A549 (cell line): ENCODE results near the gene KRTAP9-9. TPM values are rescaled to one million over a fixed set of nuclear protein-coding genes. Genes with fewer than 3 reads are reported as not detected.
"Not testable (repeated sequence)": the region's sequence is repeated elsewhere in the genome, so short reads cannot be mapped to it uniquely, and the experiment has no call there.

Experiments used
- ATAC-seq, 2 experiments: fragments of 200-7000 bp in 1 of 2; fragments of >200 bp in 1 of 2; cut with Nextera tagmentation in 1 of 2; cut with Tn5 transposase in 1 of 2; 3 replicates each; pipeline versions ENCODE4 v1.8.0 to v1.9.1; 2018 to 2020; ENCODE audit warnings: mild to moderate bottlenecking in 1 of 2, moderate library complexity in 1 of 2
- CTCF ChIA-PET: fragments of 300-600 bp; sonication (Branson Sonifier 250); formaldehyde crosslinking; extraction: SDS; loops from one replicate; lab custom pipeline; 2021; ENCODE audit warnings: antibody characterized with exemption, inconsistent platforms; lab: Yijun Ruan, JAX
- POLR2A ChIA-PET: fragments of 350-600 bp; formaldehyde crosslinking; extraction: SDS; loops from one replicate; lab custom pipeline; 2021; ENCODE audit warnings: antibody characterized with exemption, inconsistent platforms; lab: Yijun Ruan, JAX
- DNase-seq, 2 experiments: peaks; one replicate each; pipeline versions ENCODE4 v3.0.0 to v3.0.0-alpha.2; 2011 to 2016; ENCODE audit warnings: low read depth in 1 of 2, low spot score in 1 of 2
- FAIRE-seq: peaks from 2 replicates; lab custom pipeline; 2011; peaks lifted over from hg19 to GRCh38; lab: Jason Lieb, UNC
- H3K27ac ChIP-seq, 2 experiments: fragments of >200 bp; sonication (Bioruptor Twin); formaldehyde crosslinking; 3 replicates each; pipeline ENCODE4 v1.5.1; 2016 to 2017
- H3K4me1 ChIP-seq: fragments of >200 bp; sonication (Bioruptor Twin); formaldehyde crosslinking; 3 replicates; pipeline ENCODE4 v1.6.1; 2016
- H3K4me2 ChIP-seq: fragments of >200 bp; sonication (Bioruptor Twin); formaldehyde crosslinking; 3 replicates; pipeline ENCODE4 v1.6.1; 2016
- H3K4me3 ChIP-seq: fragments of >200 bp; sonication (Bioruptor Twin); formaldehyde crosslinking; 3 replicates; pipeline ENCODE4 v1.5.1; 2016
- H3K9me3 ChIP-seq: fragments of >200 bp; sonication (Bioruptor Twin); formaldehyde crosslinking; 3 replicates; pipeline ENCODE4 v1.6.1; 2016
- ATOH8 ChIP-seq: fragments of 250-450 bp; sonication (Bioruptor Pico); IDR thresholded peaks from 2 replicates; pipeline ENCODE4 v1.5.0; 2020; ENCODE audit warnings: low read depth, mild to moderate bottlenecking, moderate library complexity
- CBX2 ChIP-seq: fragments of 200-600 bp; sonication (generic); IDR thresholded peaks from 2 replicates; pipeline ENCODE4 v1.6.1; 2016; ENCODE audit warnings: low read depth, mild to moderate bottlenecking, borderline replicate concordance
- CBX8 ChIP-seq: fragments of 200-600 bp; sonication (generic); IDR thresholded peaks from 2 replicates; pipeline ENCODE4 v1.6.1; 2016
- CEBPB ChIP-seq, 2 experiments: fragments of >200 bp in 1 of 2; sonication (Bioruptor Twin) in 1 of 2; formaldehyde crosslinking in 1 of 2; IDR thresholded peaks; 2 replicates each; pipeline ENCODE4 v1.6.1; 2012 to 2016
- CHD2 ChIP-seq: fragments of 150-350 bp; IDR thresholded peaks from 2 replicates; pipeline ENCODE4 v1.6.1; 2014; ENCODE audit warnings: low read length; ENCODE audit not compliant: partially characterized antibody
- EP300 ChIP-seq, 2 experiments: fragments of >200 bp; sonication (Bioruptor Twin); formaldehyde crosslinking; IDR thresholded peaks; 2 replicates in 1 of 2; 3 replicates in 1 of 2; pipeline ENCODE4 v1.6.1; 2016 to 2017
- GATA3 ChIP-seq: IDR thresholded peaks from 2 replicates; pipeline ENCODE4 v1.6.1; 2012; ENCODE audit warnings: borderline replicate concordance
- HDAC2 ChIP-seq: fragments of 200-600 bp; sonication (generic); IDR thresholded peaks from 2 replicates; pipeline ENCODE4 v1.6.1; 2016
- HMGXB4 ChIP-seq: fragments of 250-450 bp; sonication (Bioruptor Pico); IDR thresholded peaks from 2 replicates; pipeline ENCODE4 v1.5.0; 2021; ENCODE audit warnings: mild to moderate bottlenecking, moderate library complexity, borderline replicate concordance
- HOXA7 ChIP-seq: fragments of 250-450 bp; sonication (Bioruptor Pico); IDR thresholded peaks from 2 replicates; pipeline ENCODE4 v1.5.0; 2020; ENCODE audit warnings: mild to moderate bottlenecking, moderate library complexity
- KDM5A ChIP-seq: fragments of 200-600 bp; sonication (generic); IDR thresholded peaks from 2 replicates; pipeline ENCODE4 v1.6.1; 2016; ENCODE audit warnings: antibody characterized with exemption, mild to moderate bottlenecking
- MAX ChIP-seq: IDR thresholded peaks from 2 replicates; pipeline ENCODE4 v1.6.1; 2012
- PHF8 ChIP-seq: fragments of 200-600 bp; sonication (generic); IDR thresholded peaks from 2 replicates; pipeline ENCODE4 v1.6.1; 2016; ENCODE audit warnings: low read depth, mild to moderate bottlenecking, antibody characterized with exemption, moderate library complexity, borderline replicate concordance
- POLR2AphosphoS2 ChIP-seq: conservative IDR thresholded peaks from 2 replicates; pipeline ENCODE4 v1.6.1; 2012; ENCODE audit warnings: low read length, improper control_type of control experiment, inconsistent platforms
- RARB ChIP-seq: fragments of 250-450 bp; sonication (Bioruptor Pico); IDR thresholded peaks from 2 replicates; pipeline ENCODE4 v1.8.0; 2021; ENCODE audit warnings: mild to moderate bottlenecking, moderate library complexity
- RCOR1 ChIP-seq: fragments of 150-350 bp; IDR thresholded peaks from 2 replicates; pipeline ENCODE4 v1.6.1; 2014; ENCODE audit warnings: antibody characterized with exemption, low read length, low read depth
- SMC3 ChIP-seq: fragments of >200 bp; sonication (Bioruptor Twin); formaldehyde crosslinking; IDR thresholded peaks from 3 replicates; pipeline ENCODE4 v1.6.1; 2018; ENCODE audit warnings: inconsistent platforms
- TP53 ChIP-seq: fragments of 250-450 bp; sonication (Bioruptor Pico); IDR thresholded peaks from 2 replicates; pipeline ENCODE4 v1.5.0; 2021; ENCODE audit warnings: mild to moderate bottlenecking, moderate library complexity
- ZNF302 ChIP-seq: fragments of 250-450 bp; sonication (Bioruptor Pico); IDR thresholded peaks from 2 replicates; pipeline ENCODE4 v1.9.0; 2021; ENCODE audit warnings: inconsistent platforms, mild to moderate bottlenecking, moderate library complexity
- ZSCAN20 ChIP-seq: fragments of 250-450 bp; sonication (Bioruptor Pico); IDR thresholded peaks from 2 replicates; pipeline ENCODE4 v1.8.0; 2022; ENCODE audit warnings: mild to moderate bottlenecking, moderate library complexity
- WGBS: methylation state at CpG from one replicate; pipeline ENCODE4 v1.1.6; 2017; ENCODE audit errors: missing lambda C conversion rate; 5-methylcytosine and 5-hydroxymethylcytosine counted together
- polyA plus RNA-seq, 4 experiments: library from polyadenylated mRNA; depleted of rRNA in 3 of 4; stranded (reverse); fragments of >200 nt; fragmentation: RNase III in 1 of 4; extraction: RNeasy Plus Mini Kit Qiagen cat#74134 plus additional on column Dnase treatment in 1 of 4; gene quantifications; 2 replicates in 3 of 4; 3 replicates in 1 of 4; pipeline ENCODE4 v1.2.3, GENCODE V29; 2011 to 2017
- TF ChIP-seq, protein P1 (sequence below): fragments of 150-350 bp; IDR thresholded peaks from 2 replicates; pipeline ENCODE4 v1.6.1; 2014; ENCODE audit warnings: low read depth, mild to moderate bottlenecking, low read length

KRTAP9-9 gene
- polyA plus RNA-seq, 2 of the 4 experiments (the other 2 are of a cell fraction) = not detected

DNA sequence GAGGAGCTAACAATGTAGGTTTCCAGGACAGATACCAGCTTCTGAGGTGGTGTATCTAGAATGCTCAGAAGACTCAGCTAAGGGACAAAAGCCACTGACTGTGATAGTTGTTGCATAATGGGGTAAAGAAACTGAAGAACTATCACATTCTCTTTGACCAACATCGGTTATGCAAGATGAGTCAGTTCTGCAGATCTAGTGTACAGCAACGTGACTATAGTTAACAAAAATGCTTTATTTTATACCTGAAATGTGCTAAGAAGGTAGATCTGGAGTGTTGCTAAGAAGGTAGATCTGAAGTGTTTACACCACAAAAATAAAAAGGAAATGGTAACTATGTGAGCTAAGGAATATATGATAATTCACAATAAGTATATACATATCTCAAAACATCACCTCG, 12.5 kb downstream of the KRTAP9-9 start:
- ChIA-PET CTCF (no interaction called here), POLR2A (no interaction called here)
- H3K9me3 ChIP-seq = no peaks in the 10 kb centered on the region
- no peak for TF ChIP-seq HDAC2
- no peak for TF ChIP-seq EP300 (IDR thresholded peaks at IDR 0.05)
- TF ChIP-seq TP53 = no peak
- no peak for TF ChIP-seq HMGXB4
- no peak for TF ChIP-seq POLR2AphosphoS2
- no peak for TF ChIP-seq CBX8
- no peak for TF ChIP-seq HOXA7
- no peak for TF ChIP-seq ZNF302
- no peak overlapping the region for H3K27ac ChIP-seq
- FAIRE-seq = no peak
- DNase-seq = no peak
- no peaks in the 10 kb centered on the region for H3K4me1 ChIP-seq
- H3K4me3 ChIP-seq = no peak overlapping the region
- WGBS = 61% methylated on average over 3 of the region's 3 CpGs
- no peak overlapping the region for H3K4me2 ChIP-seq
- no peak for ATAC-seq

DNA sequence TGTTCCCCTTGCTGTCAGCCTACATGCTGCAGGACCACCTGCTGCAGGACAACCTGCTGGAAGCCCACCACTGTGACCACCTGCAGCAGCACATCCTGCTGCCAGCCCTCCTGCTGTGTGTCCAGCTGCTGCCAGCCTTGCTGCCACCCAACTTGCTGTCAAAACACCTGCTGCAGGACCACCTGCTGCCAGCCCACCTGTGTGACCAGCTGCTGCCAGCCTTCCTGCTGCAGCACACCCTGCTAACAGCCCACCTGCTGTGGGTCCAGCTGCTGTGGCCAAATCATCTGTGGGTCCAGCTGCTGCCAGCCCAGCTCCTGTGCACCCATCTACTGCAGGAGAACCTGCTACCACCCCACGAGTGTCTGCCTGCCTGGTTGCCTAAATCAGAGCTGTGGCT, 16.1 kb downstream of the KRTAP9-9 start:
- H3K27ac ChIP-seq, H3K4me1 ChIP-seq, ATAC-seq, DNase-seq, H3K9me3 ChIP-seq, H3K4me3 ChIP-seq, H3K4me2 ChIP-seq, FAIRE-seq, POLR2A ChIA-PET: not testable (repeated sequence)
- CTCF ChIA-PET = interaction anchor here (0.8 kb wide), 1 partner anchor 277 kb away, joined by 3 read pairs; no protein-coding TSS in a partner anchor
- 0% methylated on average over 1 of the region's 1 CpG for WGBS

- Histone ChIP-seq H3K9me3 (no peaks in the 10 kb centered on the region), H3K27ac (no peak overlapping the region), H3K4me2 (no peak overlapping the region)
- ATAC-seq (no peak), FAIRE-seq (peak; percentile 49)
- POLR2A ChIA-PET = no interaction called here
- TF ChIP-seq CBX2 (no peak), CHD2 (no peak)
- TF ChIP-seq, all 56 proteins: peak for 0
- H3K4me3 ChIP-seq = no peak overlapping the region
- H3K4me1 ChIP-seq = no peaks in the 10 kb centered on the region
- CTCF ChIA-PET = interaction anchor here (0.8 kb wide), 1 partner anchor 277 kb away, joined by 3 read pairs; no protein-coding TSS in a partner anchor
- WGBS = 8% methylated on average over 1 of the region's 1 CpG
- DNase-seq = no peak
These were observed 16.7 kb downstream of the KRTAP9-9 start for GRCh38 chr17:41271858-41272257.

DNA sequence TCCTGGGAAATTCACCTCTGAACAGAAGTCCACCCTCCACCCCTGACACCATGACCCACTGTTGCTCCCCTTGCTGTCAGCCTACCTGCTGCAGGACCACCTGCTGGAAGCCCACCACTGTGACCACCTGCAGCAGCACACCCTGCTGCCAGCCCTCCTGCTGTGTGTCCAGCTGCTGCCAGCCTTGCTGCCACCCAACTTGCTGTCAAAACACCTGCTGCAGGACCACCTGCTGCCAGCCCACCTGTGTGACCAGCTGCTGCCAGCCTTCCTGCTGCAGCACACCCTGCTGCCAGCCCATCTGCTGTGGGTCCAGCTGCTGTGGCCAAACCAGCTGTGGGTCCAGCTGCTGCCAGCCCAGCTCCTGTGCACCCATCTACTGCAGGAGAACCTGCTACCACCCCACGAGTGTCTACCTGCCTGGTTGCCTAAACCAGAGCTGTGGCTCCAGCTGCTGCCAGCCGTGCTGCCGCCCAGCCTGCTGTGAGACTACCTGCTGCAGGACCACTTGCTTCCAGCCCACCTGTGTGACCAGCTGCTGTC, 20.5 kb downstream of the KRTAP9-9 start, which contains the start of gene KRTAP9-7:
TSS of gene KRTAP9-7 (plus strand) at position 51 of the 543 bp plus-strand sequence. CDS start at position 51, 0 bp downstream.
- CTCF ChIA-PET = interaction anchor here (1.0 to 1.1 kb wide), 2 partner anchors 11 to 108 kb away, joined by 3 to 4 read pairs; no protein-coding TSS in a partner anchor
- H3K4me1 ChIP-seq, H3K27ac ChIP-seq, H3K4me3 ChIP-seq, DNase-seq, H3K4me2 ChIP-seq, ATAC-seq, POLR2A ChIA-PET, H3K9me3 ChIP-seq, FAIRE-seq: not testable (repeated sequence)
- WGBS = 88% methylated on average over 2 of the region's 3 CpGs

DNA sequence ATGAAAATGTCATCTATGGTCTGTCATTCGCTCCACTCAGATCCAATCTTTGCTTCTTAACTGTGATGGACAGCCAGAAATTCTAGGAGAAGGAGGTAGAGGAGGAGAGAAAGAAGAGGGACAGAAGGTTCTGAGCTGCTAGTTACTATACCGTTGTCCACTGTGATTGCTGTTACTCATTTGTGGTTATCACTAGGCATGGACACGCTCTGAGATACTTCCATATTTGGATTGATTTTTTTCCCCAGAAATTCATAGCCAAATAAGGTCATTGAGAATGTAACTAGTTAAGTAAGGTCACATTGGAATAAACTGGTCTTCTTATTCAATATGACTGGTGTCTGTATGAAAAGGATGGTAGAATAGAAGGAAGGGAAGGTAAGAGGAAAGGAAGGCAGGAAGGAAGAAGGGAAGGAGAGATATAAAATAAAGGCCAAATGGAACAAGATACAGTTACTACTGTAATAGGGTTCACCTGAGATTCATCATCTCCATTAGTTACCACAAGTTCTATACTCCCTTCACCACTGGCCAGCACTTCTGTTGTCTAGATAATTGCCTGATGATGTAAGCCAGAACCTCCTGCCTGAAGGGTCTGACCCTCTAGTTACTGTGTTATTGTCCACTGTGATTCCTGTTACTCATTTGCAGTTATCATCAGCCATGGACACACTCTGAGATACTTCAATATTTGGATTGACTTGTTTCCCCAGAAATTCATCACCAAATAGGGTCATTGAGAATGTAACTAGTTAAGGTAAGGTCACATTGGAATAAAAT, 23.2 kb downstream of the KRTAP9-9 start:
- DNase-seq = no peak
- no peak for FAIRE-seq
- 63% methylated on average over 3 of the region's 3 CpGs for WGBS
- ATAC-seq = 0 out of 6 replicates have a peak, but pooled peaks of 1 of the 2 experiments have one; percentile 19
- CTCF ChIA-PET = interaction anchor here (1.0 kb wide), 2 partner anchors 19 to 217 kb away, joined by 3 read pairs; no protein-coding TSS in a partner anchor
- Histone ChIP-seq H3K4me2 (no peak overlapping the region), H3K4me1 (no peaks in the 10 kb centered on the region), H3K27ac (no peak overlapping the region), H3K9me3 (no peaks in the 10 kb centered on the region), H3K4me3 (no peak overlapping the region)
- TF ChIP-seq RCOR1 (no peak), SMC3 (no peak), CBX2 (no peak), HDAC2 (no peak), KDM5A (no peak), GATA3 (no peak), ZNF302 (no peak), PHF8 (no peak), CEBPB (IDR thresholded peaks at IDR 0.05) (no peak), RARB (no peak), MAX (no peak), ATOH8 (no peak), HOXA7 (no peak), CHD2 (no peak), ZSCAN20 (CRISPR knock-in tag) (no peak)
- TF ChIP-seq, protein P1, sequence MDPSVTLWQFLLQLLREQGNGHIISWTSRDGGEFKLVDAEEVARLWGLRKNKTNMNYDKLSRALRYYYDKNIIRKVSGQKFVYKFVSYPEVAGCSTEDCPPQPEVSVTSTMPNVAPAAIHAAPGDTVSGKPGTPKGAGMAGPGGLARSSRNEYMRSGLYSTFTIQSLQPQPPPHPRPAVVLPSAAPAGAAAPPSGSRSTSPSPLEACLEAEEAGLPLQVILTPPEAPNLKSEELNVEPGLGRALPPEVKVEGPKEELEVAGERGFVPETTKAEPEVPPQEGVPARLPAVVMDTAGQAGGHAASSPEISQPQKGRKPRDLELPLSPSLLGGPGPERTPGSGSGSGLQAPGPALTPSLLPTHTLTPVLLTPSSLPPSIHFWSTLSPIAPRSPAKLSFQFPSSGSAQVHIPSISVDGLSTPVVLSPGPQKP = no peak
- POLR2A ChIA-PET = no interaction called here
